Measurements from ENCODE around the gene HCFC1R1.

Gene HCFC1R1

DNA sequence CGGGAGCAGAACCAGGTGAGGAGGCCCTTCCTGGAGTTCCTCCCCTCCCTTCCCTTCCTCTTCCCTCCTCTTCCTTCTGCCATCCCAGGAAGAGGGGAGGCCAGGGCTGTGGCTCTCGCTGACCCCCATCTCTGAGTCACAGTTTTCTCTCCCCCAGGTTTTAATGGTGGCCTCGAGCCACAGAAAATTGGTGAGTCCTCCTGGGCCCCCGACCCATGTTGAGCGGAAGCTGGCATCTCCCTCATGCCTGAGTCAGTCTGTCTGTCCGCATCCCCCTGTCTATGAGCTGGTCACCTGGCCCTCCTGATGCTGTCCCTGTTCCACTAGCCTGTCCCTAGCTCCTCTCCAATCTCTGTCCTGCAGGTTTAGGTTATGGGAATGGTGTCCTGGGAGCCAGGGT is 23.8 kb downstream of the HCFC1R1 start:
- no peak for DNase-seq (ENCODE audit: low spot score)

DNA sequence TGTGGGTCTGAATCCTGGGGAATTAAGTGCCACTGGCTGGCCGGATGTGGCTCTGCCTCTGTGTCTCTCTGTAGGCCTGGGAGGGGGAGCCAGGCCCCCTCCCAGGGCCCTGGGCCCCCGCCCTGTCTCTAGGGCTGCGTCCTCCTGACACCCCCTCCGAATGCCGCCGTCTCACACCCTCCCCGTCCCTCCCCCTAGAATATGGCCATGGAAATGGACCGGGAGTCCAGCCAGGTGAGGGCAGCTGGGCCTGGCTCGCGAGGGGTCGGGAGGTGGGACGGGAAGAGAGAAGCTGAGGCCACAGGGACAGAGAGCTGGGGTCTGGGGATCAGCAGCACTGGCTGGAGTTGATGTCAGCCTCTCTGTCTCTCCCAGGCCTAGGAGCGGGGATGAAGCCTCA is 27.4 kb downstream of the HCFC1R1 start:
- DNase-seq (ENCODE audit: low spot score), result no peak

DNA sequence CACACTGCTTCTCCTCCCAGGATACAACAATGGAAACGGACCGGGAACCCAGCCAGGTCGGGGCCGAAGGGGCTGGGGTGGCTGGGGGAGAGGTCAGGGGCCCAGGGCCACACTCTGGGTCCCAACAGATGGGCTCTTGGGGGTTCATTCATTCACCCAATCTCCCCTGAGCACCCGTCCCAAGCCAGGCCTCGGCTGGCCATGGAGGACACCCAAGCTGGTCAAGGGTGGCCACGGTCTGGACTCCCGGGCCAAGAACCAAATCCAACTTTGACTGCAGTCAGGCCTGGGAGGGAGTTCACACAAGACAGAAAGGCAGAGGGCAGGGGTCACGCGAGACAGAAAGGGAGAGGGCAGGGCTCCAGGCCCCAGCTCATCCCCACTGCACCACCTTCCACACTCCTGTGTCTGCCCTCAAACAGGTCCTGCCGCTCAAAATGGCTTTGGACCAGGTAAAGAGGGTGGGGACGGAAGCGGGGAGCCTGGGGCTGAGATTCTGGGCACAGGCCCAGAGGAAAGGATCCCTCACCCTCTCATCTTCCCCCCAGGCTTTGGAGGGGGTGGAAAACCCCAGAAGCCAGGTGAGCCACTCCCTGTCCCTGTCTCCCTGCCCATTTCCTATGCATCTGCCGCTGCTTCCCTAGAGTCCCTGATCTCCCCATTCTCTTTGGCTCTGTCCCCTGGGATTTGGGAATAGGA is 31.2 kb downstream of the HCFC1R1 start:
- DNase-seq (ENCODE audit: low spot score), result no peak

DNA sequence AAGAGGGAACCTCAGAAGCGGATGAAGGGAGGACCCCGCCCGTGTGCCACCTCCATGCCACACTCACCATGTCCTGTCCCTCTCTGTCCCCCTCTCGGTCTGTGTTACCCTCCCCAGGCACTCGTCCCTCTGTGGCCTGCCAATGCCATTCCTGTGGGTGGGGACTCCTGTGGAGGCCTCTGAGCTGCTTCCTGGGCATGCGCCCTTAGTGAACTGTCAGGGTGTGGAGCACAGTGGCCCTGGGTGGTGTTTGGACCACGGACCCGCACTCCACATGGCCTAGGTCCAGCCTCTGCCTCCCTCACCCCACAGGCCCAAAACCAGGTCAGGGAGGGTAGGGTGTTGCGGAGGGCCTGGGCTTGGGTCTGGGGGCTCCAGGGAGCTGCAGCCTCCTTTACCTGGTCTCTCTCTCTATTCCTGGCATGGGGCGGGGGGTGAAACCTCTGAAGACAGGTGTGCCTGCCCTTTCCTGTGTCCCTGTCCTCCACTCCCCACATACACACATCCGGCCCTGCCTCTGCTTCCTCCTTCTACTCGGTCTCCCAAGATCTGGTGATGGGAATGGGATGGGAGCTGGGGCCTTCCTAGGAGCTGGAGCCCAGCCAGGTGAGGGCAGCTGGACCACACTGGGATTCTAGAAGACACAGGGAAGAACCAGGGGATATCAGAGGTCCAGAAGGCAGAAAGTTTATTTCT is 32.0 kb downstream of the HCFC1R1 start:
- DNase-seq (ENCODE audit: low spot score), result no peak

DNA sequence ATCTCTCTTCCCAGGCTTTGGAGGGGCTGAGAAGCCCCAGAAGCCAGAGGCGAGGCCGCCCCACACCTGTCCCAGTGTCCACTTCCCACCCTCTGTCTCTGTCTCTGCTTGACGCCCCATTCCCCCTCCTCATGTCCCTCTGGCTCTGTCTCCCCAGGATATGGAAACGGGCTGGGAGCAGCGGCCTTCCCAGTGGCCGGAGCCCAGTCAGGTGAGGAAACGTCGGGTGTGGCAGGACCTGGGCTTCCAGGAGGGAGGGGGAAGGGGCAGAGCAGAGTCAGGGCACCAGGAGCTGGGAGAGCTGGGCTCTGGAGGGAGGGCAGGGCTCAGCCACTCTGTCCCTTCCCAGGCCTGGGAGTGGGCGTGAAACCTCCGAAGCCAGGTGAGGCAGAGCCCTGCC is 32.9 kb downstream of the HCFC1R1 start:
- DNase-seq (ENCODE audit: low spot score), result no peak

DNA sequence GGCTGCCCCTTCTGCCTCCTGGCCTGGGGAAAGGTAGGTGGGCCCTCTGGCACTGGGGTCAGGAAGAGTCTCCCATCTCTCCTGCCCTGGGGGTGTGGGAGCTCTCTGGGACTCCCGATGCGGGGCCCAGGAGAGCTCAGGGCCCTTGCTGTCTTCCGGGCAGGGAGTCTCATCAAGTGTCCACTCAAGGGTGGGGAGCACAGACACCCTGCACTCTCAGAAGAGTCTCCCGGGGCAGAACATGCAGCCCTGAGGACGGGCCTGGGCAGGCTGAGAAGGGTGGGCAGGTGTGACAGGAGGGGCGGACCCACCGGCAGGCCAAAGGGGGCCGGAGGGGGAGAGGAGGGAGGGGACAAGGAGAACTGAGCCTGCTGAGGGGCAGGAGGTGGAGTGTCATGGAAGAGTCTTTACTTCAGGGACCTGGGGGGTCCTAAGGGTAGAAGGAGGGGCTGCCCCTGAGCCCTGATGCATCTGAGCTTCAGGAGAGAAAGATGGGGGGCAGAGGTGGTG is 35.1 kb downstream of the HCFC1R1 start:
- DNase-seq (ENCODE audit: low spot score), result no peak

DNA sequence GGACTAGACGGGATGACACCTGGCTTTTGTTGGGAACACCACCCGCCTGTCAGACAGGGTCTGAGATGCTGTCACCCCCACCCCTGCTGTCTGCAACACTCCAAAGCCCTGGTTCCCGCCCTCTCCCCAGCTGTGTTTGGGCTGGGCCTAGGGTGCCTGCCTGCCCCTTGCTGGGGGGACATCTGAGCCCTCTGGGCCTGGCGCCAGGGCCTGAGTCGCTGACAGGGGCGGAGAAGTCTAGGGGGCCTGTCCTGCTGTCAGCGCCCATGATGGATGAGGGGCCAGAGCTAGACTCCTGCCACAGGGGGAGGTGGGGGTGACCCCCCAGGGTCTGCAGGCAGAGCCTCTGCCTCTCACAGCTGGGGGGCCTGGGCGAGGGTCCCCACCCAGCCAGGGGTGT is 35.9 kb downstream of the HCFC1R1 start:
- DNase-seq (ENCODE audit: low spot score), result no peak

DNA sequence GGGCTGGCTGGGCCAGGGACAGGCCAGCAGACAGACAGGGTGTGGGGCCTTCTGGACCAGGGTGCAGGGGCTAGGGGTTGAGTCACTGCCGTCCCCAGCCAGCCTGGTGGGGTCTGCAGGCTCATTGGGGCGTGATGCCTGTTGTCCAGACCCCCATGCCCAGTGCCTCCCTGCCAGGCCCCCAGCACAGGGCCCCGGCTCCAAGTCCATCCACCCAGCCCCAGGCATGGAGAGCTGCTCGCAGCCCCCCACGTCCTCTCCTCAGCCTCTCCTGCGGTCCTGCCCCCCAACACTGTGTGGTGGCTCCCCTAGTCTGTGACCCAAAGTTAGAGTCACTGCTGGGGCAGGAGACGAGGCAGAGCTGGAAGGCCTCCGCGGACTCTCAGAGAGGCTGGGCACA is 36.5 kb downstream of the HCFC1R1 start:
- no peak for DNase-seq (ENCODE audit: low spot score)

DNA sequence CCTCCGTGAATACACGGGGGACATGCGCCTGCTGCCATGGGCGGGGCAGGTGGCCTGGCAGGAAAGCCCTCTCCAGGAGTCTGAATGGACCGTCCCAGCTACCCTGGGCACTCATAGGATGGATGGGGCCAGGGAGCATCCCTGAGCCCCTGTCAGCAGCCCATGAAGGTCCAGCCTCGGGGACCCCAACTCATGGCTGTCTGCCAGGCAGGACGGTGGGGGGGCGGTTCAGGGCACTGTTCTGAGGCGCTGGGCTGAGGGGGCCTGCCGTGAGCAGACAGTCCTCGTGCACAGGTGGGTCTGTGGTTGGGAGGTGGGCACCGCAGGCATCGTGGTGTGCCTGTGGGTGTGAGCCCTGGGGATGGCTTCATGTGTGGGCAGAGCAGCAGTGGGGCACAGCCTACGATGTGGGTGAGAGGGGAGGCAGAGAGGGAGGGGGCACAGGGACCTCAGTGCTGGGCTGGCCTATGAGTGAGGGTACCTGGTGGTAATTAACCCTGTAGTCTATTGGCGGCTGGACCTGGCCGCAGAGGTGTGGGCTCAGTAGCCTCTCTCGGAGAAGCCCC is 37.0 kb downstream of the HCFC1R1 start:
- DNase-seq (ENCODE audit: low spot score), result no peak

DNA sequence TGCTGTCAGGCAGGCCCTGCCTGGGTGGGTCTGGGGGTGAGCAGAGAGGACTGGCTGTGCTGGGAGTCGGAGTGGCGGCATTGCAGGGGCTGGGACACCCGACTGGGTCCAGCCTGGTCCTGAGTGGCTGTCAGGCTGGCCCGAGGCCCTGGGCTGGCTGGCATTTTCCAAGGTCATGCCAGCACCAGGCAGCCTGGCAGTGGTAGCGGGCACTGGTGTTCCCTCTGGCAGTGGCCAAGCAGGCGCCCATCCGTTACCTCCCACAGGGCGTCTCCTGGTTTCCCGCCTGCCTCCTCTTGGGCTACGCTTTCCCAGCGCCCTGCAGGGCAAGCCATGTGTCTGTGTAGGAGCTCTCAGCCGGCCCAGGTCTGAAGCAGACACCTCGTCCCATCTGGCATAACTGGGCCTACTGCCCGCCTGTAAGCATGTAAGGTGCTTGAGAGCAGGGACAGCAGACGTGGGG is 37.8 kb downstream of the HCFC1R1 start:
- DNase-seq (ENCODE audit: low spot score), result no peak

DNA sequence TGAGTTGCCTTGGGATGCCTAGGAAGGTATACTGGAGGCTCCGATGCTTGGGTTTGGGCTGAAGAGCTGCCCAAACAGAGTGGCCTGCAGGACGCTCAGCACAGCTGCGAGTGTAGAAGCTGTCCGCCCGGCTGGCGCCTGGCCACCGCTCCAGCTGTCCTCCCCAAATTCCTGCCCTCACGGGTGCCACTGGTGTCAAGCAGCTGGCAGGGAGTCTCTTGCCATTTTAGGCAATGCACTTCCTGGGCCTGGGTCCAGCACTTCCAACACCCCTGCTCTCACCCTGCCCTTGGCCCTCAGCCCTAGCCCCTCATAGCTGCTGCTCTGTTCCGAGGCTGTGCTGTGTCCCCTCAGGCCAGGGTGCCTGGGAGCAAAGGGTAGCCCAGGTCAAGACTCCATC is 38.3 kb downstream of the HCFC1R1 start:
- no peak for DNase-seq (ENCODE audit: low spot score)

DNA sequence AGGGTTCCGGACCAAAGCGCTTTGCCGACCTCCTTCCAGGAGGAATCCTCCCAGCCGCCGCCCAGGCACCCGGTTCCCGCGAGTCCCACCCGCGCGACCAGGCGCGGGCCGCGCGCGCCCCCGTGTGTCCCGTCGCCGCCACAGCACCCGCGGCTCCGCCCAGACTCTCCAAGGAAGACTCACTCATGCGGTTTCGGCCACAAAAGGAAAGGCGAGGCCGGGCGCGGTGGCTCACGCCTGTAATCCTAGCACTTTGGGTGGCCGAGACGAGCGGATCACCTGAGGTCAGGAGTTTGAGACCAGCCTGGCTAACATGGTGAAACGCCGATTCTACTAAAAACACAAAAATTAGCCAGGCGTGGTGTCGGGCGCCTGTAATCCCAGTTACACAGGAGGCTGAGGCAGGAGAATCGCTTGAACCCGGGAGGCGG is 40.0 kb downstream of the HCFC1R1 start:
- peak; percentile 94 for DNase-seq (ENCODE audit: low spot score)

DNA sequence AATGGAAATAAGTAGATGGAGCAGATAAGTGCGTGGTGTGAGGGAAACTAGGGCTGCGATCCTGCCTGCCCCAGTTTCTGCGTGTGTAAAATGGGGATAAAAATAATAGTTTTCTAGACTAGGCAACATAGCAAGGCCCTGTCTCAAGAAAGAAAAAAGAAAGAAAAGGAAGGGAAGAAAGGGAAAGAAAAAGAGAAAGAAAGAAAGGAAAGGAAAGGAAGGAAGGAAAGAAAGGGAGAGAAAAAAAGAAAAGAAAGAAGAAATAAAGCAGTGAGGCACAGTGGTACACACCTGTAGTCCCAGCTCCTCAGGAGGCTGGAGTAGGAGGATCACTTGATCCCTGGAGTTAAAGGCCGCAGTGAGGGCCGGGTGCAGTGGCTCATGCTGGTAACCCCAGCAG is 41.3 kb downstream of the HCFC1R1 start:
- DNase-seq (ENCODE audit: low spot score), result no peak

DNA sequence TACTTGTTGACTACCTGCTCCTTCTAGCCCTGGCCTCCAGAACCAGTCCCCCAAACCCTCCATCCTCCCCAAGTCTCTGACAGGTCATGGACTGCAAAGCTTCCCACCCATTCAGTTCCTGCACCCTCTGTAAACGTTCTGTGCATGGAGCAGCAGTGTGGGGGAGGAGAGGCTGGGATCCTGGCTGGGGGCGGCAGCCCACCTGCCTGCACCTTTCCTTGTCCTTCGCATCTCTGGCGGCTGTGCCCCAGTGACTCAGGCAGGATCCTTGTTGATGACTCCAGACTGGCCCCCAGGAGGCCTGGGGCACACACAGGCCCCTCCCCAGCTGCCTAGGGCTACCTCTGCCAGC is 41.9 kb downstream of the HCFC1R1 start:
- DNase-seq (ENCODE audit: low spot score), result no peak

DNA sequence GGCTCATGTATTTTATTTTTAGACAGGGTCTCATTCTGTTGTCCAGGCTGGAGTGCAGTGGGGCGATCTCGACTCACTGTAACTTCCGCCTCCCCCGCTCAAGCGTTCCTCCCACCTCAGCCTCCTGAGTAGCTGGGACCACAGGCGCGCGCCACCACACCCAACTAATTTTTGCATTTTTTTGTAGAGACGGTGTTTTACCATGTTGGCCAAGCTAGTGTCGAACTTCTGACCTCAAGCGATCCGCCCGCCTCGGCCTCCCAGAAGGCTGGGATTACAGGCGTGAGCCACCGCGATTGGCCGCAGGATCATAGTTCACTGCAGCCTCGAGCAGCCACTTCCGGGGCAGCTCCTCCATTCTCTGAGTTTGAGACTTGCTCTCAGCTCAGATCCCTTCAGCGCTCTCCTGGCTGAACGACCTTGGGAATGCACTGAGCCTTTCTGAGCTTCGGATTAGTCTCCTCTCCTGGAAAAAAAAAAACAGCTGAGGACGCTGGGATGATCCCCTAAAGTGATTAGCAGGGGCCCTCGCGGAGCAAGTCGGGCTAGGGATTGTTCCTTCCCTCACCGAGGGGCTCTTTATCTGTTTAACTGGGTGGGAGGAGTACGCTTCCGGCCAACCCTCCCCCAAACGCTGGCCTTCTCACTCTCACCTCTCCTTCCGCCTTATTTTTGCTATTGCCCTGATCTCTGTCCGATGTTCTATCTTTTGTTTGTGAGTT is 42.4 kb downstream of the HCFC1R1 start:
- DNase-seq (ENCODE audit: low spot score), result no peak

DNA sequence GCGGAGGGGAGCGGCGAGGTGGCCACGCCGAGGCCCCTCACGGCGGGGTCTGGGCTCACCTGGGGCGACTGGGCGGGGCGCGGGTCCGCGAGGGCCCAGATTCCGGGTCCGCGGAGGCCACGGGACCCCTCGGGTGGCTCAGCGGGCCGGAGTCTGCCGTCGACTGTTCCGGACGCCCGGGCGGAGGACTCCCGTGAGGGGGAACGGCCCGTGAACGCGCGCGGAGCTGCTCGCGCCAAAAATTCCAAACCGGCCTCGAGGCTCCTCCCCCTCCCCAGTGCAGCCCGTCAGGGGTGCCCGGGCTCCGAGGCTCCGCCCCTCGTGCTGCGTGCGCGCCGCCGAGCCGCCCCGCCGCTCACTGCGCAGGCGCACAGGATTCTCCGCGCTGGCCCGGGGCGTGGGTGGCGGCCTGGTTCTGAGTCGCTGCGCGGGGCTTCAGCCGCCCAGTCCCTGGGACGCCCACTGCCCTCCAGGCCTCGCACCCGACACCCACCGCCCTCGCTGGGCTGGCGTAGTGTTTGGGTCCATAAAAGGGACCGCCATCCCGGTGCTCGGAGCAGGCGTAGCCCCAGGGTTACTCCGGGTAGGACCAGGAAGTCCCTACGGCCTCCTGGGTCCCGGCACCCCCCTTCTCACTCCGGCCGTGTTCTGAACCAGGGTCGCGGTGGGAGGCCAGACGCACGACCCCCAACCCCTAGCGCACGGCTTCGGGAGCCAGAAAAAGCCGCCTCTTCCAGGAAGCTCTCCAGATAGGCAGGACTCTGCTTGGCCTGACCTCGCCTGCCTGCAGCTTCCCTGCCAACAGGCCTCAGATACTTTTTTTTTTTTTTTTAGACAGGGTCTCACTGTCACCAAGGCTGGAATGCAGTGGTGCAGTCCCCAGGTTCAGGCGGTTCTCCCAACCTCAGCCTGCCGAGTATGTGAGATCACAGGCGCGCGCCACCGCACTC is 43.2 kb downstream of the HCFC1R1 start, which contains the start of gene PKMYT1:
Gene PKMYT1, minus strand, starts transcription at position 220 of the 950 bp plus-strand sequence. CDS start 789 bp downstream, outside the sequence.
- peak; percentile 99 for DNase-seq (ENCODE audit: low spot score)

DNA sequence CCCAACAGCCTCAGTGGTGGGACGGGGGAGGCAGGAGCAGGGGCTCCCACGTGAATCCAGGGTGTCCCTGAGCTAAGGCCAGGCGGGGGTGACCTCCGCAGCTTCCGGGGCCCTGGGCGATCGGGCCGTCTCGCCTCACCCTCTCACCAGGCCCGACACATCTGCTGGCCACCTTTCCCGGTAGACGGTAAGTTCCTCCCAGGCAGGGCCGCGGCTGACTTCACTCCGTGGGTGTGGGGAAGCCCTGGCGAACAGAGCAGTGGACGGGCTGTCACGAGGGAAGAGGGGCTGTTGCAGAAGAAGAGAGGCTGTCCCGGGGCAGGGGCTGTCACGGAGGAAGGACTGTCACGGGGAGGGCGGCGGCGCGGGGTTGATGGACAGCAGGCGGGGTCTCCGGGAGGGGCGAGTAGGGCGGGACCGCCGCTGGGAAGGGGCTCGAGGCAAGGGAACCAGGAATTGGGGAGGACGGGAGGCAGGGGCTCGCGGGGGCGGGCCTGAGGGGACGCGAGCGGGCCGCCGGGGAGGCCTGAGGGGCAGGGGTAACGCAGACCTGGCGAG is 44.0 kb downstream of the HCFC1R1 start:
- DNase-seq (ENCODE audit: low spot score), result peak; percentile 60

DNA sequence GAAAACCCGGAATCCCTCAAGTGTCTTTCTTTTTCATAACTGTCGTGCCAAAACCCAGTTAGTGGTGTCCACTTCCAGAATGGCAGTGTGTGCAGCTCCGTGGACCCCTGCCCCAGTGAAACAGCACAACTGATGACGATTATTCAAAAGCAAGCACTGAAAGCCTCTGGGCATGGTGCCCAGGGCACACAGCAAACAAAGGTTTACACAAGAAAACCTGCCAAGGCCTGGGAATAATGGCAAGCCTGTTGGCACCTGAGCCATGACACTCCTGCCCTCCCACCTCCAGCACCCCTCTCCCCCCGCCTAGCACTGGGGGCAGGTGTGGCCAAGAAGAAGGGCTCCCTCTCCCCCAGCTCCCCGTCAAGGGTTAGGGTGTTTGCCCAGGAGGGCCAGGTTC is 46.3 kb downstream of the HCFC1R1 start:
- DNase-seq (ENCODE audit: low spot score), result no peak

DNA sequence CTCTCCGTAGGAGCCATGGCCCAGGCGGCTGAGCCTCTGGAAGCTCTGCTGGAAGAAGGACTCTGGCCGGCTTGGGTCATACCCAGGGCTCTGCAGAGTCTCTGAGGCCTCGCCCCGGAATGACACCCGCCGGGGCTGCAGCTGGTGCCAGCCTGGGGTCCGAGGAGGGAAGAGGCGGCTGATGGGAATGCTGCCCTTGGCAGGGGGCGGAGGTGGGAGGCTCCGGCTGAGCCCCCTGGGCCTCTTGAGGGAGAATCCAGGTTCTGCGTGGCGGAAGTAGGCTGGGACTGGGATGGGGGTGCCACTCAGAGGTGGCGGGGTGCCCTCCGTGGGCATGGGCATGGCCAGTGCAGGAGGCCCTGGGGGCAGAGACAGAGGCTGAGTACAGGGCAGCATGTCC is 47.1 kb downstream of the HCFC1R1 start:
- DNase-seq (ENCODE audit: low spot score), result no peak

DNA sequence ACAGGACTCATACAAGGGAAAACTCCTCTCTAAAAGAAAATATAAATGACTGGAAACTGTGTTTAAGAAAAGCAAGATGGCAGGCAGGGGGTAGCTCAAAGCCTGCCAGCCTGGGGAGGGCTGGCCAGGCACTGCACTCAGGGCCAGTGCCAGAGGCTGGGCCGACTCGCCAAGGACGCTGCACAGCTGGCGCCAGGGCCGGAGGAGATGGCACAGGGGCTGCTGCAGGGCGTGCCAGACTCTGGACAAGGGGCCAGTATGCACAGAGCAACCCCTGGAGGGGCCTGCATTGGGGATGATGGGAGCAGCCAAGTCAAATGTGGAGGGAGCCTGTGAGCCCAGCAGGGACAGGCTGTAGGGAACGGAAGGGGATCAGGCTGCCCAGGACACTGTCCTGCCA is 47.5 kb downstream of the HCFC1R1 start:
- DNase-seq (ENCODE audit: low spot score), result no peak

DNA sequence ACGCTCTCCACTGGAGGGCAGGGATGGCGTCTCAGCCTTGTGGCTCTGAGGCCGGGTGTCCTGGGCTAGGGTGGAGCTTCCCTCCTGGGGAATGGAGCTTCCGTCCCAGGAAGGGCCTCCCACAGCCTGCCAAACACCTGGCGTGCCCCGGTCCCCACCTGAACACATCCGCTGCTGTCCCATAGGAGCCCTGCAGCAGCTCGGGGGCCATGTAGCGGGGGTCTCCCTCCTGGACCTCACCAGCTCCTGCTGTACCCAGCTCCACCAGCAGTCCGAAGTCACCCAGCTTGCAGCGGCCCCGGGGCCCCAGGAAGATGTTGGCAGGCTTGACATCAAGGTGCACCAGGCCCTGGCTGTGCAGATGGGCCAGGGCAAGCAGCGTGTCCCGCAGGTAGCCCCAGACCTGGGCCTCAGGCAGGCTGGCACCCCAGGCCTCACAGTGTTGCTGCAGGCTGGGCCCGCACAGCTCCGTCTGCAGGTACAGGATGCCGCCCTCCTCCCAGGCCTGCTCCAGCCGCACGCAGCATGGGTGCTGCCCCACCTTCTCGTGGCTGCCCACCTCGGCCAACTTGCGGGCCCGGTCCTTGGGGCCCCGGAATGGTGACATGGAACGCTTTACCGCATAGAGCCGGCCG is 48.5 kb downstream of the HCFC1R1 start:
- no peak for DNase-seq (ENCODE audit: low spot score)

Measured in HuH-7.5 (cell line).